A673 (cell line): ENCODE measurements around the gene ZSCAN5A. TPM values are rescaled to one million over a fixed set of nuclear protein-coding genes. Genes with fewer than 3 reads are reported as not detected.

ENCODE experiments used
- BruUV-seq: library from RNA; stranded (reverse); fragments of 400-500 nt; replicated peaks from 2 replicates; lab custom pipeline; 2021; lab: Mats Ljungman, UMichigan
- CTCF ChIA-PET: fragments of 300-600 bp; sonication (Branson Sonifier 250); formaldehyde crosslinking; loops from one replicate; lab custom pipeline; 2022; ENCODE audit warnings: antibody characterized with exemption; lab: Charles Lee
- POLR2A ChIA-PET: fragments of 300-600 bp; sonication (Branson Sonifier 250); formaldehyde crosslinking; loops from one replicate; lab custom pipeline; 2022; ENCODE audit warnings: antibody characterized with exemption; ENCODE audit not compliant: low non-redundant PET; lab: Charles Lee
- DNase-seq: peaks from one replicate; pipeline ENCODE4 v3.0.0-alpha.2; 2015; ENCODE audit warnings: low spot score
- H3K27ac ChIP-seq: fragments of 200-600 bp; sonication (generic); 2 replicates; pipeline ENCODE4 v1.5.1; 2016; ENCODE audit warnings: mixed run types, low read depth, mild to moderate bottlenecking, mixed read lengths, antibody characterized with exemption, low read length; ENCODE audit not compliant: poor library complexity, severe bottlenecking
- H3K27me3 ChIP-seq: fragments of 200-600 bp; sonication (generic); replicated peaks from 2 replicates; pipeline ENCODE4 v1.6.1; 2017; ENCODE audit warnings: mixed run types, low read depth, mild to moderate bottlenecking, mixed read lengths, antibody characterized with exemption, low read length; ENCODE audit not compliant: insufficient read depth, poor library complexity
- H3K36me3 ChIP-seq: fragments of 200-600 bp; sonication (generic); 2 replicates; pipeline ENCODE4 v1.6.1; 2016; ENCODE audit warnings: mixed run types, mild to moderate bottlenecking, mixed read lengths, antibody characterized with exemption, low read length; ENCODE audit not compliant: insufficient read depth, poor library complexity, severe bottlenecking
- H3K4me1 ChIP-seq: fragments of 200-600 bp; sonication (generic); 2 replicates; pipeline ENCODE4 v1.6.1; 2017; ENCODE audit warnings: mixed run types, mild to moderate bottlenecking, mixed read lengths, antibody characterized with exemption, low read length; ENCODE audit not compliant: insufficient read depth, poor library complexity, severe bottlenecking
- H3K4me3 ChIP-seq: fragments of 200-600 bp; sonication (generic); 2 replicates; pipeline ENCODE4 v1.5.1; 2016; ENCODE audit warnings: low read depth, mixed run types, mild to moderate bottlenecking, mixed read lengths, low read length; ENCODE audit not compliant: poor library complexity, severe bottlenecking
- H3K9me3 ChIP-seq: fragments of 200-600 bp; sonication (generic); 2 replicates; pipeline ENCODE4 v1.6.1; 2016; ENCODE audit warnings: mixed run types, low read depth, mild to moderate bottlenecking, mixed read lengths, antibody characterized with exemption, low read length; ENCODE audit not compliant: poor library complexity, severe bottlenecking
- CTCF ChIP-seq: fragments of 300-800, 200-600 bp; sonication (generic); conservative IDR thresholded peaks from 2 replicates; pipeline ENCODE4 v1.5.1; 2017; ENCODE audit warnings: low read depth, mild to moderate bottlenecking, antibody characterized with exemption, low read length, moderate library complexity, mixed read lengths
- EZH2 ChIP-seq: fragments of 200-600 bp; sonication (generic); IDR thresholded peaks from 2 replicates; pipeline ENCODE4 v1.6.1; 2017; ENCODE audit warnings: borderline replicate concordance, low read depth, mild to moderate bottlenecking, mixed read lengths, antibody characterized with exemption, low read length; ENCODE audit not compliant: poor library complexity, severe bottlenecking
- intact Hi-C: fragments of 100-400 bp; cut with micrococcal nuclease; formaldehyde crosslinking; loops from one replicate; pipeline ENCODE4 v1.10.0; 2022; ENCODE audit not compliant: unreplicated experiment
- total RNA-seq: library from RNA; stranded (reverse); gene quantifications from 2 replicates; pipeline ENCODE4 v1.2.3, GENCODE V29; 2021

ZSCAN5A gene
- total RNA-seq, 1 experiment from 2014 or later: 18.8 TPM

DNA sequence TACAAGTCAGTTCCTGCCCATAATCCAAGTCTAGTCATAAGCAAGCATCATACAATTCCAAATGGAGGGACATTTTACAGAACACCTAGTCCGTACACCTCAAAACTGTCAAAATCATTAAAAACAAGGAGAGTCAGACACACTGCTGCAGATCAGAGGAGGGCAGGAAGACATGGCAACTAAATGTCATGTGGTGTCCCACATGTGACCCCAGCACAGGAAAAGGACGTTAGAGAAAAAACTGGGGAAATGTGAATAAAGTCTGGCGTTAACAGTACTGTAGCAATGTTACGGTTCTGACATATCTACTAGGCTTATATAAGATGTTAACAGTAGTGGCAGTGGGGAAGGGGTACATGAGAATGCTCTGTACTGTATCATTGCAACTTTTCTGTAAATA, 2.3 kb downstream of the ZSCAN5A start:
- no peak overlapping the region for H3K4me3 ChIP-seq
- no peak for DNase-seq
- intact Hi-C loops: loop anchor here (10.0 kb wide), 1 partner anchor 638 kb away; the partner anchor contains the start of gene EPN1
- TF ChIP-seq EZH2 (no peak), CTCF (no peak)
- peaks cover 6% of the 10 kb centered on the region for H3K4me1 ChIP-seq
- no peaks in the 10 kb centered on the region for H3K27me3 ChIP-seq
- H3K9me3 ChIP-seq: no peaks in the 10 kb centered on the region
- BruUV-seq: no TSS peak
- no peaks in the 10 kb centered on the region for H3K36me3 ChIP-seq
- H3K27ac ChIP-seq: no peak overlapping the region
- CTCF ChIA-PET: no interaction called here
- POLR2A ChIA-PET: no interaction called here

GRCh38 chr19:56310462-56310861, 4.2 kb downstream of the ZSCAN5A start:
- ChIA-PET CTCF (interaction anchor here (1.3 to 1.5 kb wide), 2 partner anchors 57 to 202 kb away, joined by 5 to 18 read pairs; no protein-coding TSS in a partner anchor), POLR2A (no interaction called here)
- no peaks in the 10 kb centered on the region for H3K36me3 ChIP-seq
- BruUV-seq: no TSS peak
- DNase-seq: no peak
- H3K4me1 ChIP-seq: peaks cover 6% of the 10 kb centered on the region
- no peaks in the 10 kb centered on the region for H3K9me3 ChIP-seq
- no peaks in the 10 kb centered on the region for H3K27me3 ChIP-seq
- H3K4me3 ChIP-seq: no peak overlapping the region
- H3K27ac ChIP-seq: no peak overlapping the region
- TF ChIP-seq CTCF (no peak), EZH2 (no peak)
- intact Hi-C loops: loop anchor here (10.0 kb wide), 1 partner anchor 636 kb away; the partner anchor contains the start of gene EPN1

- H3K4me1 ChIP-seq: peaks cover 6% of the 10 kb centered on the region
- no peaks in the 10 kb centered on the region for H3K27me3 ChIP-seq
- no peak overlapping the region for H3K27ac ChIP-seq
- intact Hi-C loops: loop anchor here (10.0 kb wide), 1 partner anchor 635 kb away; the partner anchor contains the start of gene EPN1
- no TSS peak for BruUV-seq
- H3K36me3 ChIP-seq: no peaks in the 10 kb centered on the region
- ChIA-PET CTCF (interaction anchor here (0.5 to 1.5 kb wide), 11 partner anchors 9 to 233 kb away, joined by 3 to 18 read pairs (median 5); partner anchors contain the start of gene ZNF444), POLR2A (no interaction called here)
- no peaks in the 10 kb centered on the region for H3K9me3 ChIP-seq
- no peak overlapping the region for H3K4me3 ChIP-seq
- peak; percentile 77 for DNase-seq
- peak; percentile 99 for TF ChIP-seq CTCF
- no peak for TF ChIP-seq EZH2
Observed at GRCh38 chr19:56309511-56310185, 5.0 kb downstream of the ZSCAN5A start.
